Breast epithelium (tissue), 3 donors: Measurements from ENCODE around the gene RHOB.

Experiments used
- POLR2A ChIP-seq: fragments of 450-650 bp; IDR thresholded peaks from one replicate; pipeline ENCODE4 v1.6.1; 2016; ENCODE audit warnings: antibody characterized with exemption, mild to moderate bottlenecking, moderate library complexity
- POLR2AphosphoS5 ChIP-seq, 3 donors: sonication (generic); formaldehyde crosslinking; IDR thresholded peaks; one replicate each; pipeline ENCODE4 v1.6.1; 2017; ENCODE audit warnings: antibody characterized with exemption in 3 of 3

- TF ChIP-seq POLR2A (no peak), POLR2AphosphoS5 (IDR thresholded peaks at IDR 0.05) (no peak)
These were observed 47.8 kb upstream of the RHOB start for GRCh38 chr2:20398956-20399567.
